SK-N-SH treated with all-trans-retinoic acid at 6 μM for 48 hours (cell line): ENCODE results near the gene TM9SF2.

Experiments
- ATAC-seq: fragments of 200-7000 bp; cut with Tn5 transposase; 3 replicates; pipeline ENCODE4 v1.9.1; 2020; ENCODE audit warnings: mild to moderate bottlenecking, moderate library complexity
- ARNTL ChIP-seq: fragments of 450-650 bp; formaldehyde crosslinking; IDR thresholded peaks from 2 replicates; pipeline ENCODE4 v1.5.0; 2020; ENCODE audit warnings: low read depth, mild to moderate bottlenecking, moderate library complexity, borderline replicate concordance
- BACH2 ChIP-seq: fragments of 250-450 bp; sonication (Bioruptor Pico); IDR thresholded peaks from 2 replicates; pipeline ENCODE4 v1.9.0; 2021; ENCODE audit warnings: mild to moderate bottlenecking, borderline replicate concordance
- CSDC2 ChIP-seq: fragments of 250-450 bp; sonication (Bioruptor Pico); IDR thresholded peaks from 2 replicates; pipeline ENCODE4 v1.5.0; 2020; ENCODE audit warnings: mild to moderate bottlenecking, moderate library complexity
- ESRRG ChIP-seq: fragments of 250-450 bp; sonication (Bioruptor Pico); IDR thresholded peaks from 2 replicates; pipeline ENCODE4 v1.6.1; 2021; ENCODE audit warnings: mild to moderate bottlenecking
- GLIS3 ChIP-seq: fragments of 250-450 bp; sonication (Bioruptor Pico); IDR thresholded peaks from 2 replicates; pipeline ENCODE4 v1.5.0; 2020; ENCODE audit warnings: mild to moderate bottlenecking, moderate library complexity
- ISL1 ChIP-seq: fragments of 250-450 bp; sonication (Bioruptor Pico); IDR thresholded peaks from 2 replicates; pipeline ENCODE4 v2.1.2; 2022; ENCODE audit warnings: mild to moderate bottlenecking, moderate library complexity
- OSR1 ChIP-seq: fragments of 250-450 bp; sonication (Bioruptor Pico); IDR thresholded peaks from 2 replicates; pipeline ENCODE4 v1.8.0; 2022; ENCODE audit warnings: moderate library complexity, mild to moderate bottlenecking, inconsistent platforms
- PPARA ChIP-seq: fragments of 250-450 bp; sonication (Bioruptor Pico); IDR thresholded peaks from 2 replicates; pipeline ENCODE4 v1.5.0; 2020; ENCODE audit warnings: mild to moderate bottlenecking, borderline replicate concordance
- TCF4 ChIP-seq: fragments of 250-450 bp; sonication (Bioruptor Pico); IDR thresholded peaks from 2 replicates; pipeline ENCODE4 v1.8.0; 2021; ENCODE audit warnings: mild to moderate bottlenecking, moderate library complexity, borderline replicate concordance
- ZC3H10 ChIP-seq: fragments of 250-450 bp; sonication (Bioruptor Pico); IDR thresholded peaks from 2 replicates; pipeline ENCODE4 v1.5.1; 2021; ENCODE audit warnings: mild to moderate bottlenecking, moderate library complexity
- ZFP3 ChIP-seq: fragments of 250-450 bp; sonication (Bioruptor Pico); IDR thresholded peaks from 2 replicates; pipeline ENCODE4 v1.5.0; 2020; ENCODE audit warnings: mild to moderate bottlenecking, moderate library complexity
- ZNF565 ChIP-seq: fragments of 450-650 bp; formaldehyde crosslinking; conservative IDR thresholded peaks from 2 replicates; pipeline ENCODE4 v1.5.0; 2020; ENCODE audit warnings: low read depth, mild to moderate bottlenecking, moderate library complexity
- ZNF70 ChIP-seq: fragments of 450-650 bp; formaldehyde crosslinking; IDR thresholded peaks from 2 replicates; pipeline ENCODE4 v1.5.0; 2020; ENCODE audit warnings: mild to moderate bottlenecking, moderate library complexity
- ZNF8 ChIP-seq: fragments of 450-650 bp; formaldehyde crosslinking; IDR thresholded peaks from 2 replicates; pipeline ENCODE4 v1.5.0; 2020; ENCODE audit warnings: mild to moderate bottlenecking, moderate library complexity
- TF ChIP-seq, protein P1 (sequence below): fragments of 250-450 bp; sonication (Bioruptor Pico); IDR thresholded peaks from 2 replicates; pipeline ENCODE4 v1.5.0; 2020; ENCODE audit warnings: mild to moderate bottlenecking, moderate library complexity
- TF ChIP-seq, protein P2 (sequence below): fragments of 250-450 bp; sonication (Bioruptor Pico); IDR thresholded peaks from 2 replicates; pipeline ENCODE4 v1.5.1; 2020; ENCODE audit warnings: low read depth, mild to moderate bottlenecking, moderate library complexity
- TF ChIP-seq, protein P3 (sequence below): fragments of 250-450 bp; sonication (Bioruptor Pico); IDR thresholded peaks from 2 replicates; pipeline ENCODE4 v1.5.1; 2021; ENCODE audit warnings: mild to moderate bottlenecking, moderate library complexity
- TF ChIP-seq, protein P4 (sequence below): fragments of 250-450 bp; sonication (Bioruptor Pico); IDR thresholded peaks from 2 replicates; pipeline ENCODE4 v1.8.0; 2020; ENCODE audit warnings: mild to moderate bottlenecking, moderate library complexity, borderline replicate concordance

Gene TM9SF2

DNA sequence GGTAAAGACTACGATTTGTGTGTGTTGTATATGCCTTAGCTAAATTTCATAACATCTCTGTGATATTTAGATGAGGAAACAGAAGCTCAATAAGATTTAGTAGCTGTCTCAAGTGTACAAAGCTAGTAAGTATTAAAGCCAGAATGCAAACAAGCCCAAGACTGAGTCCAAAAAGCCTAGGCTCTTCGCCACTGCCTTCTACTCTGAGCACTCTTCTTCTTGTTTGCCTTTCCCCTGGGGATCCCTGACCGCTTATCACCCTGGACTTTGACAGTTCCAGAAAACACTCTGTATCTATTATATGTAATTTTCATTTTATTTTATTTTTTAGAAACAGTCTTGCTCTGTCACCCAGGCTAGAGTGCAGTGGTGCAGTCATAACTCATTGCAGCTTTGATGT lies 5.8 kb downstream of the TM9SF2 start:
- no peak for ATAC-seq
- TF ChIP-seq ZC3H10 (no peak), ARNTL (CRISPR knock-in tag) (no peak), ZNF8 (no peak), PPARA (CRISPR knock-in tag) (no peak), ESRRG (CRISPR knock-in tag) (no peak)
- TF ChIP-seq, protein P1, sequence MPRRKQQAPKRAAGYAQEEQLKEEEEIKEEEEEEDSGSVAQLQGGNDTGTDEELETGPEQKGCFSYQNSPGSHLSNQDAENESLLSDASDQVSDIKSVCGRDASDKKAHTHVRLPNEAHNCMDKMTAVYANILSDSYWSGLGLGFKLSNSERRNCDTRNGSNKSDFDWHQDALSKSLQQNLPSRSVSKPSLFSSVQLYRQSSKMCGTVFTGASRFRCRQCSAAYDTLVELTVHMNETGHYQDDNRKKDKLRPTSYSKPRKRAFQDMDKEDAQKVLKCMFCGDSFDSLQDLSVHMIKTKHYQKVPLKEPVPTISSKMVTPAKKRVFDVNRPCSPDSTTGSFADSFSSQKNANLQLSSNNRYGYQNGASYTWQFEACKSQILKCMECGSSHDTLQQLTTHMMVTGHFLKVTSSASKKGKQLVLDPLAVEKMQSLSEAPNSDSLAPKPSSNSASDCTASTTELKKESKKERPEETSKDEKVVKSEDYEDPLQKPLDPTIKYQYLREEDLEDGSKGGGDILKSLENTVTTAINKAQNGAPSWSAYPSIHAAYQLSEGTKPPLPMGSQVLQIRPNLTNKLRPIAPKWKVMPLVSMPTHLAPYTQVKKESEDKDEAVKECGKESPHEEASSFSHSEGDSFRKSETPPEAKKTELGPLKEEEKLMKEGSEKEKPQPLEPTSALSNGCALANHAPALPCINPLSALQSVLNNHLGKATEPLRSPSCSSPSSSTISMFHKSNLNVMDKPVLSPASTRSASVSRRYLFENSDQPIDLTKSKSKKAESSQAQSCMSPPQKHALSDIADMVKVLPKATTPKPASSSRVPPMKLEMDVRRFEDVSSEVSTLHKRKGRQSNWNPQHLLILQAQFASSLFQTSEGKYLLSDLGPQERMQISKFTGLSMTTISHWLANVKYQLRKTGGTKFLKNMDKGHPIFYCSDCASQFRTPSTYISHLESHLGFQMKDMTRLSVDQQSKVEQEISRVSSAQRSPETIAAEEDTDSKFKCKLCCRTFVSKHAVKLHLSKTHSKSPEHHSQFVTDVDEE (CRISPR knock-in tag): no peak
- TF ChIP-seq, protein P2, sequence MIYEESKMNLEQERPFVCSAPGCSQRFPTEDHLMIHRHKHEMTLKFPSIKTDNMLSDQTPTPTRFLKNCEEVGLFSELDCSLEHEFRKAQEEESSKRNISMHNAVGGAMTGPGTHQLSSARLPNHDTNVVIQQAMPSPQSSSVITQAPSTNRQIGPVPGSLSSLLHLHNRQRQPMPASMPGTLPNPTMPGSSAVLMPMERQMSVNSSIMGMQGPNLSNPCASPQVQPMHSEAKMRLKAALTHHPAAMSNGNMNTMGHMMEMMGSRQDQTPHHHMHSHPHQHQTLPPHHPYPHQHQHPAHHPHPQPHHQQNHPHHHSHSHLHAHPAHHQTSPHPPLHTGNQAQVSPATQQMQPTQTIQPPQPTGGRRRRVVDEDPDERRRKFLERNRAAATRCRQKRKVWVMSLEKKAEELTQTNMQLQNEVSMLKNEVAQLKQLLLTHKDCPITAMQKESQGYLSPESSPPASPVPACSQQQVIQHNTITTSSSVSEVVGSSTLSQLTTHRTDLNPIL (CRISPR knock-in tag): no peak
- TF ChIP-seq, all 23 proteins: peak for 0

DNA sequence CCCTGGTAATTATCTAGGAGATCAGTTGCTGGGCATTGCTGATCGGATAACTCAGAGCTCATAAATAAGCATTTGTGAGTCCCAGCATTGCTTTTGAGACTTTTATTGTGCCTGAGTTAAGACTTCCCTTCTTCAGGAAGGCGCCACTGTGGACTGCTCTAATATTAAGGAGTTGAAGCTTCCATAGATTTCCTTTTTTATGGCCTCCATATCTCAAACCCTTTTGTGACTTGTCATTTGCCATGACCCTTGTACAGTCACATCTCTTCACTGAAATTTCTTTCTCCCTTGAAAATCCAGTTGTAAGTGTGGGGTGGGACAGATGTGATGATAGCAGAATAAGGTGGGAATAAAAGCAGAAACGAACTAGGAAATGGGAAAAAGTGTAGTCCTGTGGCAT lies 6.3 kb downstream of the TM9SF2 start:
- no peak for ATAC-seq
- TF ChIP-seq, protein P3, sequence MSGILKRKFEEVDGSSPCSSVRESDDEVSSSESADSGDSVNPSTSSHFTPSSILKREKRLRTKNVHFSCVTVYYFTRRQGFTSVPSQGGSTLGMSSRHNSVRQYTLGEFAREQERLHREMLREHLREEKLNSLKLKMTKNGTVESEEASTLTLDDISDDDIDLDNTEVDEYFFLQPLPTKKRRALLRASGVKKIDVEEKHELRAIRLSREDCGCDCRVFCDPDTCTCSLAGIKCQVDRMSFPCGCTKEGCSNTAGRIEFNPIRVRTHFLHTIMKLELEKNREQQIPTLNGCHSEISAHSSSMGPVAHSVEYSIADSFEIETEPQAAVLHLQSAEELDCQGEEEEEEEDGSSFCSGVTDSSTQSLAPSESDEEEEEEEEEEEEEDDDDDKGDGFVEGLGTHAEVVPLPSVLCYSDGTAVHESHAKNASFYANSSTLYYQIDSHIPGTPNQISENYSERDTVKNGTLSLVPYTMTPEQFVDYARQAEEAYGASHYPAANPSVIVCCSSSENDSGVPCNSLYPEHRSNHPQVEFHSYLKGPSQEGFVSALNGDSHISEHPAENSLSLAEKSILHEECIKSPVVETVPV (CRISPR knock-in tag): no peak
- no peak for TF ChIP-seq ZFP3 (CRISPR knock-in tag)
- TF ChIP-seq ISL1 (CRISPR knock-in tag): no peak
- no peak for TF ChIP-seq ARNTL (CRISPR knock-in tag)
- TF ChIP-seq ZC3H10: no peak
- TF ChIP-seq OSR1 (CRISPR knock-in tag): no peak
- no peak for TF ChIP-seq CSDC2 (CRISPR knock-in tag)
- TF ChIP-seq, protein P2 (CRISPR knock-in tag): no peak
- TF ChIP-seq ZNF565 (CRISPR knock-in tag): no peak
- TF ChIP-seq, protein P4, sequence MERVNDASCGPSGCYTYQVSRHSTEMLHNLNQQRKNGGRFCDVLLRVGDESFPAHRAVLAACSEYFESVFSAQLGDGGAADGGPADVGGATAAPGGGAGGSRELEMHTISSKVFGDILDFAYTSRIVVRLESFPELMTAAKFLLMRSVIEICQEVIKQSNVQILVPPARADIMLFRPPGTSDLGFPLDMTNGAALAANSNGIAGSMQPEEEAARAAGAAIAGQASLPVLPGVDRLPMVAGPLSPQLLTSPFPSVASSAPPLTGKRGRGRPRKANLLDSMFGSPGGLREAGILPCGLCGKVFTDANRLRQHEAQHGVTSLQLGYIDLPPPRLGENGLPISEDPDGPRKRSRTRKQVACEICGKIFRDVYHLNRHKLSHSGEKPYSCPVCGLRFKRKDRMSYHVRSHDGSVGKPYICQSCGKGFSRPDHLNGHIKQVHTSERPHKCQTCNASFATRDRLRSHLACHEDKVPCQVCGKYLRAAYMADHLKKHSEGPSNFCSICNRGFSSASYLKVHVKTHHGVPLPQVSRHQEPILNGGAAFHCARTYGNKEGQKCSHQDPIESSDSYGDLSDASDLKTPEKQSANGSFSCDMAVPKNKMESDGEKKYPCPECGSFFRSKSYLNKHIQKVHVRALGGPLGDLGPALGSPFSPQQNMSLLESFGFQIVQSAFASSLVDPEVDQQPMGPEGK (CRISPR knock-in tag): no peak
- no peak for TF ChIP-seq ESRRG (CRISPR knock-in tag)
- TF ChIP-seq, all 23 proteins: peak for 0

DNA sequence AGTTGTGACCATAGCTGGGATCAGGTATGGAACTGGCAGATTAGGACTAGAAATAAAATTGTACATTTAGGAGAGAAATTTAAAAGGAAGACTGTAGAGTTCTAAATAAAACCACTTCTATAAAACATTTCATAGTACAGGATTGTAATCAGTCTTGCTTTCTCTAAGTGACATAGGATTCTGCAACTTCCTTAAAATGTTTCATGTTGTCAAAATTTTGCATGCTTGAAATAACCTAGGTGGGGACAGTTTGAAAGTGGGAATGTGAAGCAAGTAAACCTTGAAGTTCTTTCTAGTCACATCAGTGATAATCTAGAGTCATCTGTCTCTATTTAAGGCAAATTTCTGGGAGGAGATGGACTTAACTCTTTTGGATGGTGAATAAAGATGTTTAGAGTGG lies 6.7 kb downstream of the TM9SF2 start:
- ATAC-seq: no peak
- TF ChIP-seq ISL1 (CRISPR knock-in tag): no peak
- TF ChIP-seq ZC3H10: no peak
- TF ChIP-seq, protein P4 (CRISPR knock-in tag): no peak
- TF ChIP-seq PPARA (CRISPR knock-in tag): no peak
- TF ChIP-seq ZNF70 (CRISPR knock-in tag): no peak
- no peak for TF ChIP-seq ESRRG (CRISPR knock-in tag)
- no peak for TF ChIP-seq ZNF8
- TF ChIP-seq, protein P1 (CRISPR knock-in tag): no peak
- TF ChIP-seq BACH2 (CRISPR knock-in tag): no peak
- no peak for TF ChIP-seq ARNTL (CRISPR knock-in tag)
- TF ChIP-seq GLIS3 (CRISPR knock-in tag): no peak
- TF ChIP-seq, protein P2 (CRISPR knock-in tag): no peak
- TF ChIP-seq CSDC2 (CRISPR knock-in tag): no peak
- TF ChIP-seq OSR1 (CRISPR knock-in tag): no peak
- no peak for TF ChIP-seq TCF4
- no peak for TF ChIP-seq ZNF565 (CRISPR knock-in tag)
- TF ChIP-seq, protein P3 (CRISPR knock-in tag): no peak
- TF ChIP-seq ZFP3 (CRISPR knock-in tag): no peak
